PC-3 (cell line): Measurements from ENCODE around the gene DBH. TPM values are rescaled to one million over a fixed set of nuclear protein-coding genes. Genes with fewer than 3 reads are reported as not detected.

Source experiments
- ATAC-seq: fragments of 200-7000 bp; cut with Tn5 transposase; 2 replicates; pipeline ENCODE4 v1.9.1; 2020; ENCODE audit warnings: mild to moderate bottlenecking, moderate library complexity
- BruUV-seq: library from RNA; stranded (reverse); fragments of 400-500 nt; replicated peaks from 2 replicates; lab custom pipeline; 2021; lab: Mats Ljungman, UMichigan
- CTCF ChIA-PET: fragments of 300-600 bp; sonication (Branson Sonifier 250); formaldehyde crosslinking; loops from one replicate; lab custom pipeline; 2022; ENCODE audit warnings: antibody characterized with exemption; lab: Charles Lee
- POLR2A ChIA-PET: fragments of 300-600 bp; sonication (Branson Sonifier 250); formaldehyde crosslinking; loops from one replicate; lab custom pipeline; 2022; ENCODE audit warnings: antibody characterized with exemption; ENCODE audit not compliant: unreplicated experiment; lab: Charles Lee
- DNase-seq: peaks from one replicate; pipeline ENCODE4 v3.0.0-alpha.2; 2015
- H2AFZ ChIP-seq: fragments of 300-600 bp; sonication (generic); 2 replicates; pipeline ENCODE4 v1.6.0; 2016; ENCODE audit warnings: antibody characterized with exemption, low read length
- H3F3A ChIP-seq: fragments of 300-600 bp; sonication (generic); one replicate; pipeline ENCODE4 v1.6.0; 2017; ENCODE audit warnings: antibody characterized with exemption, low read length, control low read depth, mild to moderate bottlenecking; ENCODE audit not compliant: unreplicated experiment
- H3K27ac ChIP-seq: fragments of 300-600 bp; sonication (generic); 2 replicates; pipeline ENCODE4 v1.5.1; 2016; ENCODE audit warnings: mild to moderate bottlenecking, low read length
- H3K27me3 ChIP-seq: fragments of 300-600 bp; sonication (generic); 2 replicates; pipeline ENCODE4 v1.6.1; 2016; ENCODE audit warnings: low read length, mixed read lengths
- H3K36me3 ChIP-seq: fragments of 300-600 bp; sonication (generic); 2 replicates; pipeline ENCODE4 v1.6.1; 2016; ENCODE audit warnings: low read depth, mixed run types, low read length, mixed read lengths
- H3K4me1 ChIP-seq: fragments of 300-600 bp; sonication (generic); 2 replicates; pipeline ENCODE4 v1.5.1; 2016; ENCODE audit warnings: low read length; ENCODE audit not compliant: insufficient read depth
- H3K4me2 ChIP-seq: fragments of 300-600 bp; sonication (generic); 2 replicates; pipeline ENCODE4 v1.6.0; 2016; ENCODE audit warnings: low read length
- H3K4me3 ChIP-seq: fragments of 300-600 bp; sonication (generic); 2 replicates; pipeline ENCODE4 v1.5.1; 2016; ENCODE audit warnings: mild to moderate bottlenecking, low read length, mixed read lengths
- H3K79me2 ChIP-seq: fragments of 300-600 bp; sonication (generic); 2 replicates; pipeline ENCODE4 v1.6.1; 2017; ENCODE audit warnings: low read length, mixed read lengths
- H3K9ac ChIP-seq: fragments of 300-600 bp; sonication (generic); 2 replicates; pipeline ENCODE4 v1.6.0; 2016; ENCODE audit warnings: mild to moderate bottlenecking, low read length
- H3K9me2 ChIP-seq: fragments of 300-600 bp; sonication (generic); replicated peaks from 2 replicates; pipeline ENCODE4 v1.6.1; 2016; ENCODE audit warnings: mixed run types, low read length, mixed read lengths
- H3K9me3 ChIP-seq: fragments of 300-600 bp; sonication (generic); 2 replicates; pipeline ENCODE4 v1.6.1; 2016; ENCODE audit warnings: low read length, mixed read lengths
- H4K20me1 ChIP-seq: fragments of 300-600 bp; sonication (generic); 2 replicates; pipeline ENCODE4 v1.6.1; 2016; ENCODE audit warnings: low read length, mixed read lengths
- CTCF ChIP-seq: fragments of 300-600 bp; sonication (generic); conservative IDR thresholded peaks from 2 replicates; pipeline ENCODE4 v1.5.1; 2017; ENCODE audit warnings: antibody characterized with exemption, low read depth, mild to moderate bottlenecking, low read length
- EZH2 ChIP-seq: fragments of 300-600 bp; sonication (generic); IDR thresholded peaks from one replicate; pipeline ENCODE4 v1.6.1; 2017; ENCODE audit warnings: antibody characterized with exemption, mild to moderate bottlenecking, low read length; ENCODE audit not compliant: unreplicated experiment
- EZH2phosphoT487 ChIP-seq: fragments of 300-600 bp; sonication (generic); IDR thresholded peaks from 2 replicates; pipeline ENCODE4 v1.6.1; 2018; ENCODE audit warnings: mild to moderate bottlenecking, antibody characterized with exemption, low read length, borderline replicate concordance
- intact Hi-C: fragments of 100-400 bp; cut with micrococcal nuclease; formaldehyde crosslinking; loops from 2 replicates; pipeline ENCODE4 v1.9.0; 2023
- total RNA-seq: library from RNA; depleted of rRNA; stranded (reverse); fragments of >200 nt; gene quantifications from 2 replicates; pipeline ENCODE4 v1.2.3, GENCODE V29; 2014

The DBH gene
- total RNA-seq, 1 experiment from 2014 or later: not detected

DNA sequence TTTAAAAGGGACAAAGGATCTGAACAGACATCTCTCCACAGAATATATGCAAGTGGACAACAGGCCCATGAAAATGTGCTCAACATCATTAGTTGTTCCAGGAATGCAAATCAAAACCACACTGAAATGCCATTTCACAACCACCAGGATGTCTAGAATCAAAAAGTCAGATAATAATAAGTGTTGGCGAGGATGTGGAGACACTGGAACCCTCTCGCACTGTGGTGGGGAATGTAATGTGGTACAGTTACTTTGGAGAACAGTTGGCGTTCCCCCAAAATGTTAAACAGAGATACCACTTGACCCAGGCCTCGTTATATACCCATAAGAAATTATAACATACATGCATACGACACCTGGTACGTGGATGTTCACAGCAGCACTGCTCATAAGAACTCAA lies 63.4 kb downstream of the DBH start:
- no peak for DNase-seq
- no peaks in the 10 kb centered on the region for H3F3A ChIP-seq
- intact Hi-C loops: no loop called here
- POLR2A ChIA-PET: no interaction called here
- H3K27me3 ChIP-seq: no peaks in the 10 kb centered on the region
- CTCF ChIA-PET: no interaction called here
- H4K20me1 ChIP-seq: no peaks in the 10 kb centered on the region
- no peak overlapping the region for H3K9ac ChIP-seq
- H2AFZ ChIP-seq: no peak overlapping the region
- no TSS peak for BruUV-seq
- H3K9me2 ChIP-seq: no peaks in the 10 kb centered on the region
- no peaks in the 10 kb centered on the region for H3K4me1 ChIP-seq
- ATAC-seq: no peak
- H3K27ac ChIP-seq: no peak overlapping the region
- H3K36me3 ChIP-seq: no peaks in the 10 kb centered on the region
- H3K79me2 ChIP-seq: no peaks in the 10 kb centered on the region
- TF ChIP-seq EZH2phosphoT487: no peak
- TF ChIP-seq CTCF: no peak
- no peak for TF ChIP-seq EZH2
- no peaks in the 10 kb centered on the region for H3K9me3 ChIP-seq
- H3K4me3 ChIP-seq: no peak overlapping the region
- H3K4me2 ChIP-seq: no peak overlapping the region

DNA sequence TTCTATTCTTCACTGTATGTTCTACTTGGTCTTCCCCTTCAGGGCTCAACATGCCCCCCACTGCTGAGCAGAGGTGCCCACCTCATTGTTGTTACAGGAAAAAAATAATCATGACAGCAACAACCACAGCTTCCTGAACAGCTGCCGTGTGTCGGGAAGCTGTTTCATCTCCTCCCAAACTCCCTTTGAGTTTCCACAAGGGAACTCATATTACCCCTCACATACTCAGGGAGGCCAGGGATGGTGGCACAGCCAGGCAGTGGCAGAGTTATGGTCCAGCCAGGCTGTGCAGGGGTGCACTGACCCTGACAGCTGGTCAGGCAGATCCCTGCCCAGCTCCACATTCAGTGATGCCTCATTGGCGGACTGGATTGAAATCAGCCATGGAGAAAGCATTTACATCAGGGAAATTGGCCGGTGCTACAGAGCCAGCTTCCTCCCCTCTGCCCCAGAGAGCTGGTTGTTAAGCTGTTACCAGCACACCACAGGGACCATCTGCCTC lies 64.7 kb downstream of the DBH start:
- no peaks in the 10 kb centered on the region for H3K9me2 ChIP-seq
- intact Hi-C loops: no loop called here
- DNase-seq (no peak), ATAC-seq (no peak)
- H3K9ac ChIP-seq: no peak overlapping the region
- H2AFZ ChIP-seq: no peak overlapping the region
- ChIA-PET POLR2A (no interaction called here), CTCF (no interaction called here)
- H3K36me3 ChIP-seq: no peaks in the 10 kb centered on the region
- H3K79me2 ChIP-seq: no peaks in the 10 kb centered on the region
- no TSS peak for BruUV-seq
- H3K9me3 ChIP-seq: no peaks in the 10 kb centered on the region
- TF ChIP-seq EZH2phosphoT487 (no peak), EZH2 (no peak), CTCF (no peak)
- H3K27me3 ChIP-seq: no peaks in the 10 kb centered on the region
- H3K4me2 ChIP-seq: no peak overlapping the region
- H3F3A ChIP-seq: no peaks in the 10 kb centered on the region
- no peaks in the 10 kb centered on the region for H4K20me1 ChIP-seq
- no peaks in the 10 kb centered on the region for H3K4me1 ChIP-seq
- no peak overlapping the region for H3K27ac ChIP-seq
- no peak overlapping the region for H3K4me3 ChIP-seq

DNA sequence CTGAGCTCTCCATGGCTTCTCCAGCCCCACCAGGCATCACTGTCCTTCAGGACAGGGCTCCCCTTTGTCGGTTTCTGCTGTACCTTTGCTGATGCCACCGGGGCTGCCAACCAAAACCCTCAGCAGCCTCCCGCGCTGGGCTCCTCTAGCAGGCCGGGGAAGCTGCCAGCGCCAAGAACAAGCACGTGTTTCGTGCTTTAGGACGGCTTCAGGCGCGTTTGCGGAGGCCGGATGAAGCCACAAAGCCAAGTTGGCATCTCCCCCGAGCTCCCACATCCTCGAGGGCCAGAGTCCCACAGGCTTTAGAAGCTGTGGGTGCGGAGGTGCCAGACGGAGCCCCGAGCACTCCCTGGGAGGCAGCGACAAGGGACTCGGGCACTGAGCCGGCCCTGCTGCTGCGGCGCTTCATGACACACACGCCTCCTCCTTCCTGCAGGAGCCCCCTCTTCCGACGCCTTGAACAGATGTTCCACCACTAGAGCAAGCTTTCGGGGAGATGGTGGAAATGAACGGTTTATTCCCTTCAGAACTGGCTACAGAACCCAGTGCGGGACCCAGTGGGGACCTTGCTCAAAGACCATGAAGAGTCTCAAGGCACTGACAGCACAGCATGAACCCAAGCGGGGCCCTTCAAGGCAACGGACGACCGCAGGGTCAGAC lies 65.3 kb downstream of the DBH start:
- Histone ChIP-seq H3K4me2 (no peak overlapping the region), H3K4me1 (no peaks in the 10 kb centered on the region), H2AFZ (no peak overlapping the region), H3K27ac (no peak overlapping the region), H3K9me2 (no peaks in the 10 kb centered on the region), H3K9me3 (no peaks in the 10 kb centered on the region), H3K79me2 (no peaks in the 10 kb centered on the region), H3K27me3 (no peaks in the 10 kb centered on the region), H3F3A (no peaks in the 10 kb centered on the region), H3K9ac (no peak overlapping the region), H4K20me1 (no peaks in the 10 kb centered on the region), H3K36me3 (no peaks in the 10 kb centered on the region), H3K4me3 (no peak overlapping the region)
- TF ChIP-seq CTCF (no peak), EZH2phosphoT487 (no peak), EZH2 (no peak)
- ATAC-seq (no peak), DNase-seq (no peak)
- no TSS peak for BruUV-seq
- ChIA-PET POLR2A (no interaction called here), CTCF (no interaction called here)
- intact Hi-C loops: no loop called here
